GM18870 (cell line): Measurements from ENCODE around the gene ASCC1.
"Not testable (repeated sequence)": the region's sequence is repeated elsewhere in the genome, so short reads cannot be mapped to it uniquely, and the experiment has no call there.

Experiments used
- ATAC-seq: cut with Tn5 transposase; IDR thresholded peaks from one replicate; pipeline ENCODE4 v1.9.1; 2021; ENCODE audit warnings: moderate library complexity; ENCODE audit not compliant: unreplicated experiment

The ASCC1 gene

GRCh38 chr10:72249176-72249862 lies 33.2 kb upstream of the ASCC1 start:
- ATAC-seq = not testable (repeated sequence)

GRCh38 chr10:72248468-72249151 lies 32.5 kb upstream of the ASCC1 start:
- peak; percentile 82 for ATAC-seq

DNA sequence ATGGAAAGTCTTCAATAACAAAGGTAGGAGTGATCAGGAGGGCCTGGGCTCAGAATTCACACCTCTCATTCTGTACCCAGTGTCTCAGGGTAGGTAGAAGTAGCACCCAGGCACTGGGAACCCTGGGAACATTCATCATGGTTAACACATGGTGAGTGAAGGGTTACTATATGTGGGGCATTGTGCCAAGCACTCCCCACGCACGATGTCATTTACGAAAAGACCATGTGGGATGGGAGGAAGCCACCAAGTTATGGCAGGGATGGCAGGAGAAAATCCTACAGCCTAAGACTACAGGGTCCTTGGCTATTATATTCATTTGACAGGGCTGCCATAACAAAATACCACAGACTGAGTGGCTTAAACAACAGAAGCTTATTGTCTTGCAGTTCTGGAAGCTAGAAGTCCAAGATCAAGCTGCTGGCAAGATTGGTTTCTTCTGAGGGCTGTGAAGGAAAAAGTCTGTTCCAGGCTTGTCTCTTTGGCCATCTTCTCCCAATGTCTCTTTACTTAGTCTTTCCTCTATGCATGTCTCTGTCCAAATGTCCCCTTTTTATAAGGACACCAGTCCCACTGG lies 30.0 kb upstream of the ASCC1 start:
- ATAC-seq = no peak

GRCh38 chr10:72244573-72245038 lies 28.5 kb upstream of the ASCC1 start:
- no peak for ATAC-seq

DNA sequence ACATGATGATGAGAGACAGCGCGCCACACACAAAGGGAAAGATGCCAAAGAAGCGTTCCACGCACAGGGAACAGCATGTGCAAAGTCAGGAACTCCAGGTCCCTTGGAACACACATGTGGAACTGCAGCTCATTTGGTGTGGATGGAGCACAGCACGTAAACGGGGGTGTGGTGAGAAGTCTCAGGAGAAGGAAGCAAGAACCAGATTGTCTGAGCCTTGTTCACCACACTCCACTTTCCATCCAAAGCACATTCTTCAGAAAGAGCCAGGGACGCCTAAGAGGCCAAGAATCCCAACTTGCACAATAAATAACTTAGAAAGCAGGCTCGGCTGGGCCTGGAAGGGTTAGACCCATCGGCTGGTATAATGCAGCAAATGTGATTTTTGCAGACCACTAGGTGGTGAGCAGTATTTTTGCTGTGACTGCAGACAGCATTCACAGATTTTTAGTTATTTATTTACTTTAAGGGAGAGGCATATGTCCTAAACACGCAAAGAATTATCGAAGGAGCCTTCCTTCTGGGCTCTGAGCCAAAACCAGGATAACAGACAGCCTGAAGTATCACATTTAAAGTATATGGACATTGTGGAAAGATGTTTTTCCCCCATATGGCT lies 27.9 kb upstream of the ASCC1 start:
- ATAC-seq = no peak

- ATAC-seq = no peak
Measured at GRCh38 chr10:72242675-72243074, 26.6 kb upstream of the ASCC1 start.

- ATAC-seq = no peak
Measured at GRCh38 chr10:72241691-72242252, 25.7 kb upstream of the ASCC1 start.

- ATAC-seq = no peak
Measured at GRCh38 chr10:72240371-72240770, 24.3 kb upstream of the ASCC1 start.

DNA sequence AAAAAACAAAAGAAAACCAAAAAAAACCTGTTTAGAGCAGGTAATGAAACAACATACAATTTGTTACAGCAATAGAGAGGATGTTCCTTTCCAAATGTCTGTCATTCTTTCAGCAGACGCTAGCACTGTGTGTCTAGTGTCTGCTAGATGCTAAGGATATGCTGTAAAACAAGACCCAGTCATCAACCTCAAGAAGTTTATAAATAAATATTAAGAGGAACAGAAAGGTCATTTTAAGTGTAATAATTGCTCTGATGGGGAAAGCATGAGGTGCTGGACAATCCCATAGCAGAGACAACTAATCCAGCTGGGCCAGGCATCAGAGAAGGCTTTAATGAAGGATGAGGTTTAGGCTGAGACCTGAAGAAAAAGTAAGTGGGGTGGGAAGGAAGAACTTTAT lies 23.3 kb upstream of the ASCC1 start:
- ATAC-seq = no peak

- ATAC-seq = no peak
Measured at GRCh38 chr10:72238392-72239175, 22.5 kb upstream of the ASCC1 start.

GRCh38 chr10:72235544-72236279 lies 19.6 kb upstream of the ASCC1 start:
- ATAC-seq = no peak

DNA sequence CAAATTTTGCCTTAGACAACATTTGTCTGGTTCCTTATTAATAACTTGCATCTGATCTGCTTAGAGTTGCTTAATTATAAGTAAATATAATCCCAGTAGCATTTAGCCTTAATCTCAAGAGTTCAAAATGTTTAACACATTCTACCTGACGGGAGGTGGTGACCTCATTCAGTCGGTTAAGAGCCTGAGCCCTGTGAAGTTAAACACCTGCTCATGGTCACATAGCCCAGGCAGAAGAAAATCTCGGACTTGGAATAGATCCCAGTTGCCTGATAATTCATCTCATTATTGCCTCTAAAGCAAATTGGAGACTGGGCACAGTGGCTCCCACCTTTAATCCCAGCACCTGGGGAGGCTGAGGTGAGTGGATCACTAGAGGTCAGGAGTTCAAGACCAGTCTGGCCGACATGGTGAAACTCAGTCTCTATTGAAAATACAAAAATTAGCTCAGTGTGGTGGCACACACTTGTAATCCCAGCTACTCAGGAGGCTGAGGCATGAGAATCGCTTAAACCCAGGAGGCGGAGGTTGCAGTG lies 18.6 kb upstream of the ASCC1 start:
- ATAC-seq = no peak

GRCh38 chr10:72233621-72234020 lies 17.5 kb upstream of the ASCC1 start:
- no peak for ATAC-seq

DNA sequence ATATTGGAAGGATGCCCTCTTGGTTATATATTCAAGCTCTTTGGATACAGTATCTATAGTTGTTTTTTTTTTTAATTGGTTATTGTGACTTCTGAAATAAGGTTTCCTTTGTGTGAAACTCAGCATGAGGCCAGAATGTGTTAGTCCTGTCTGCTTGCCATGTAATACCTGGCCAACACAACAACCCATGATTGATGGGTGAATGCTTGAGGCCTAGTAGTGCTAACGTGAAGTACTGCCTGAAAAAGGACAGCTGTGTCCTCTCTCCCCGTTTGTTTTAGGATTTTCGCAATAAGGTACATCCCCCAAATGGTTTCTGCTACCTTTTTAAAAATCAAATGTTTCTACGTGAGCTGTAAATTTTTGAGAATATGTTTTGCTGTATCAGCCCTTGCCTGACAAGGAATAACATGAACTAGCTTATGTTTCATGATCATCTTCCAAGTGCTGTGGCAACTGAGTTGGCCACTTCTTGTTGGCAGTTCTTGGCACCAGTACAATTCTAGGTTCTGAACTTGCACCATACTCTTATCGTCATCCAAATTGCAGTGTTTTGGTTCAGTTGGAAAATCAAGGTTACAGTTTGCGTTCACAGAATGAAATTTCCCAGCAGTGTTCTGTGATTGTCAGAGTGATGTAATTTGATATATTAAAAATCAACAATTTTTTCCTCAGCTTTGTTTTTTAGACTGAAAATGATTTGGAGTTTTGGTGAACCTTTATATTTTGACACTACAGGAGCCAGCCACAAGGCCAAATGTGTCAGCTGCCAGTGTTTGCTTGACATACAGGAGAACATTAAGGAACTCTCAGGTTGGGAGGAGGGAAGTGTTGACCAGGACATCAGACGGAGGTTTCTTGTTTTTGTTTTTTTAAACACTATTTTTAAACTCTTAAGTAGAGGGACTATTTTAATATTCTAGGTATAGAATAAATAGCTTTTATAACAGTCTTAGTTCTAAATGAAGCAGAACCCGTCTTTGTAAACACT lies 13.5 kb upstream of the ASCC1 start:
- no peak for ATAC-seq

DNA sequence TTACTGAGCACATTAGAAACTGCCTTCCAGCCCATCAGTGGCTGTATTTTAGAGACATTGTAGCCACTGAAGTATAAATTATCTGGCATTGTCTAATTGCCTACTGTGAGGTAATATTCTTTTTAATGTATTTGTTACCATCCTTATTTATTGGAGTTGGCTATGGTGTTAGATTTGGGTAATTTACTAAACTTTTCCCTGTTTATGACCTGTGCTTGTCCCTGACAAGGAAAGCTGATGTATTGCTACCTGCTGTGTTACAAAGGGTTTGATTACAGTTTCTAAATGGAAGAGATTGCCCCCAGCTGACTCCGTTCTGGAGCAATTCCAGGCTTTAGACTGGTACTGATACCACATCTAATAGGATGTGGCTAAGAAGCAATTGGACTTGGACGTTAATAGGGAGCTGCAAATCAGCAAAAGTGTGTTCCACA lies 12.3 kb upstream of the ASCC1 start:
- no peak for ATAC-seq

- no peak for ATAC-seq
Measured at GRCh38 chr10:72227826-72228225, 11.8 kb upstream of the ASCC1 start.

- no peak for ATAC-seq
Measured at GRCh38 chr10:72226418-72227027, 10.4 kb upstream of the ASCC1 start.

DNA sequence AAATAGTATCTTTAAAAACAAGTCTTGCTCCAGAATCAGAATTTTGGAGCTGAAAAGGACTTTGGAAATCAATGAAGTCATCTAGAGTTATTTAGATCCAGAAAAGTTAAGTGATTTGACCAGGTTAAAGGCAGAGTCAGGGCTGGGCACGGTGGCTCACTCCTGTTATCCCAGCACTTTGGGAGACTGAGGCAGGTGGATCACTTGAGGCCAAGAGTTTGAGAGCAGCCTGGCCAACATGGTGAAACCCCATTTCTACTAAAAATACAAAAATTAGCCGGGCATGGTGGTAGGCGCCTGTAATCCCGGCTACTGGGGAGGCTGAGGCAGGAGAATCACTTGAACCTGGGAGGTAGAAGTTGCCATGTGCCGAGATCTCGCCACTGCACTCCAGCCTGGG lies 8.1 kb upstream of the ASCC1 start:
- ATAC-seq = not testable (repeated sequence)
